H9 (cell line): ENCODE results near the gene ATP11C. TPM values are rescaled to one million over a fixed set of nuclear protein-coding genes. Genes with fewer than 3 reads are reported as not detected.

Experiments
- DNase-seq: peaks from one replicate; pipeline ENCODE4 v3.0.0-alpha.2; 2017
- H2AFZ ChIP-seq: one replicate; pipeline ENCODE4 v1.6.1; 2013; ENCODE audit warnings: mild to moderate bottlenecking, low read length, control low read depth, moderate library complexity
- H2AK5ac ChIP-seq: 2 replicates; pipeline ENCODE4 v1.6.1; 2013; ENCODE audit warnings: low read length, control low read depth, mixed read lengths; ENCODE audit not compliant: insufficient read length
- H2BK120ac ChIP-seq: one replicate; pipeline ENCODE4 v1.6.1; 2013; ENCODE audit warnings: low read depth, mild to moderate bottlenecking, low read length, control low read depth, inconsistent platforms; ENCODE audit not compliant: poor library complexity, severe bottlenecking
- H2BK12ac ChIP-seq: 2 replicates; pipeline ENCODE4 v1.6.1; 2013; ENCODE audit warnings: low read length, control low read depth, mixed read lengths, low read depth; ENCODE audit not compliant: insufficient read length
- H2BK15ac ChIP-seq: 2 replicates; pipeline ENCODE4 v1.6.1; 2013; ENCODE audit warnings: low read depth, low read length, control low read depth
- H2BK20ac ChIP-seq: one replicate; pipeline ENCODE4 v1.6.1; 2013; ENCODE audit warnings: low read depth, mild to moderate bottlenecking, low read length, control low read depth, inconsistent platforms; ENCODE audit not compliant: poor library complexity, severe bottlenecking
- H2BK5ac ChIP-seq: 2 replicates; pipeline ENCODE4 v1.6.1; 2013; ENCODE audit warnings: low read length, control low read depth, mixed read lengths; ENCODE audit not compliant: insufficient read length
- H3K14ac ChIP-seq: 2 replicates; pipeline ENCODE4 v1.6.1; 2013; ENCODE audit warnings: low read length, control low read depth; ENCODE audit not compliant: insufficient read depth
- H3K18ac ChIP-seq: 2 replicates; pipeline ENCODE4 v1.6.1; 2013; ENCODE audit warnings: low read depth, mild to moderate bottlenecking, mixed read lengths, low read length, control low read depth; ENCODE audit not compliant: insufficient read length
- H3K23ac ChIP-seq: 2 replicates; pipeline ENCODE4 v1.6.1; 2013; ENCODE audit warnings: low read length, control low read depth, mixed read lengths, low read depth; ENCODE audit not compliant: insufficient read length
- H3K23me2 ChIP-seq: 2 replicates; pipeline ENCODE4 v1.6.1; 2013; ENCODE audit warnings: low read depth, mild to moderate bottlenecking, mixed read lengths, low read length, control low read depth; ENCODE audit not compliant: insufficient read length, poor library complexity, severe bottlenecking
- H3K27ac ChIP-seq: 2 replicates; pipeline ENCODE4 v1.5.1; 2013; ENCODE audit warnings: low read length, control low read depth, mixed read lengths, low read depth; ENCODE audit not compliant: insufficient read length
- H3K27me3 ChIP-seq: 2 replicates; pipeline ENCODE4 v1.6.1; 2013; ENCODE audit warnings: low read length, control low read depth, inconsistent platforms; ENCODE audit not compliant: insufficient read depth
- H3K4ac ChIP-seq: 2 replicates; pipeline ENCODE4 v1.6.1; 2013; ENCODE audit warnings: low read depth, mild to moderate bottlenecking, control low read depth, inconsistent platforms, low read length, moderate library complexity
- H3K4me1 ChIP-seq: 2 replicates; pipeline ENCODE4 v1.6.1; 2013; ENCODE audit warnings: low read length, control low read depth, inconsistent platforms; ENCODE audit not compliant: insufficient read depth
- H3K4me2 ChIP-seq: 2 replicates; pipeline ENCODE4 v1.6.1; 2013; ENCODE audit warnings: low read length, control low read depth, mixed read lengths; ENCODE audit not compliant: insufficient read length, insufficient read depth
- H3K56ac ChIP-seq: 2 replicates; pipeline ENCODE4 v1.6.1; 2013; ENCODE audit warnings: low read depth, mild to moderate bottlenecking, mixed read lengths, low read length, control low read depth; ENCODE audit not compliant: insufficient read length
- H3K79me1 ChIP-seq: 2 replicates; pipeline ENCODE4 v1.6.1; 2013; ENCODE audit warnings: low read depth, mild to moderate bottlenecking, moderate library complexity, low read length, control low read depth, inconsistent platforms; ENCODE audit not compliant: insufficient read depth, poor library complexity, severe bottlenecking
- H3K79me2 ChIP-seq: 2 replicates; pipeline ENCODE4 v1.6.1; 2013; ENCODE audit warnings: low read length, control low read depth, inconsistent platforms; ENCODE audit not compliant: insufficient read depth
- H3K9ac ChIP-seq: 2 replicates; pipeline ENCODE4 v1.6.1; 2013; ENCODE audit warnings: low read length, control low read depth, mixed read lengths; ENCODE audit not compliant: insufficient read length; ENCODE audit errors: extremely low read depth
- H3K9me3 ChIP-seq: one replicate; pipeline ENCODE4 v1.6.1; 2013; ENCODE audit warnings: low read depth, low read length, inconsistent platforms; ENCODE audit not compliant: control insufficient read depth
- H3T11ph ChIP-seq: one replicate; pipeline ENCODE4 v1.6.1; 2013; ENCODE audit warnings: mild to moderate bottlenecking, low read length, control low read depth, inconsistent platforms
- H4K20me1 ChIP-seq: one replicate; pipeline ENCODE4 v1.6.1; 2013; ENCODE audit not compliant: control insufficient read depth, insufficient read length, insufficient read depth
- H4K5ac ChIP-seq: 2 replicates; pipeline ENCODE4 v1.6.1; 2013; ENCODE audit warnings: low read depth, mild to moderate bottlenecking, mixed read lengths, low read length, control low read depth; ENCODE audit not compliant: insufficient read length
- H4K8ac ChIP-seq: replicated peaks from 2 replicates; pipeline ENCODE4 v1.6.1; 2013; ENCODE audit warnings: low read length, control low read depth, mixed read lengths, low read depth; ENCODE audit not compliant: insufficient read length
- H4K91ac ChIP-seq: 2 replicates; pipeline ENCODE4 v1.6.1; 2013; ENCODE audit warnings: low read depth, mild to moderate bottlenecking, moderate library complexity, mixed read lengths, low read length, control low read depth; ENCODE audit not compliant: insufficient read length
- H3K27ac Mint-ChIP-seq, 3 experiments: 2 replicates in 2 of 3; 3 replicates in 1 of 3; pipeline ENCODE4 v1.8.0; 2020 to 2021; ENCODE audit warnings: mixed read lengths in 3 of 3, mild to moderate bottlenecking in 1 of 3, moderate library complexity in 1 of 3
- H3K27me3 Mint-ChIP-seq: 2 replicates; pipeline ENCODE4 v1.8.0; 2021; ENCODE audit warnings: low read depth, mild to moderate bottlenecking, moderate library complexity, mixed read lengths
- H3K36me3 Mint-ChIP-seq, 3 experiments: 2 replicates in 2 of 3; 3 replicates in 1 of 3; pipeline ENCODE4 v1.8.0; 2020 to 2021; ENCODE audit warnings: low read depth in 3 of 3, mixed read lengths in 3 of 3; ENCODE audit not compliant: insufficient read depth in 1 of 3
- H3K4me1 Mint-ChIP-seq, 2 experiments: 2 replicates each; pipeline ENCODE4 v1.8.0; 2020; ENCODE audit warnings: mixed read lengths in 2 of 2
- H3K4me3 Mint-ChIP-seq, 2 experiments: 2 replicates in 1 of 2; 3 replicates in 1 of 2; pipeline ENCODE4 v1.8.0; 2020 to 2021; ENCODE audit warnings: mild to moderate bottlenecking in 2 of 2, mixed read lengths in 2 of 2, moderate library complexity in 1 of 2
- H3K9me3 Mint-ChIP-seq, 2 experiments: 2 replicates in 1 of 2; 3 replicates in 1 of 2; pipeline ENCODE4 v1.8.0; 2020; ENCODE audit warnings: mild to moderate bottlenecking in 2 of 2, mixed read lengths in 2 of 2, moderate library complexity in 1 of 2
- CTCF ChIP-seq: fragments of 200-600 bp; sonication (generic); conservative IDR thresholded peaks from 3 replicates; pipeline ENCODE4 v1.8.0; 2021; ENCODE audit warnings: antibody characterized with exemption, mild to moderate bottlenecking
- WGBS: extraction: QIAGEN DNeasy Blood & Tissue Kit; methylation state at CpG from one replicate; pipeline ENCODE4 v1.1.7; 2013; ENCODE audit warnings: missing lambda C conversion rate, low lambda C conversion rate, mixed read lengths; ENCODE audit not compliant: insufficient read length; ENCODE audit errors: extremely low coverage; 5-methylcytosine and 5-hydroxymethylcytosine counted together
- total RNA-seq: library from RNA; stranded (reverse); gene quantifications from 2 replicates; pipeline ENCODE4 v1.2.1, GENCODE V29; 2021

Gene ATP11C
- total RNA-seq, 1 experiment from 2014 or later = 28.4 TPM

DNA sequence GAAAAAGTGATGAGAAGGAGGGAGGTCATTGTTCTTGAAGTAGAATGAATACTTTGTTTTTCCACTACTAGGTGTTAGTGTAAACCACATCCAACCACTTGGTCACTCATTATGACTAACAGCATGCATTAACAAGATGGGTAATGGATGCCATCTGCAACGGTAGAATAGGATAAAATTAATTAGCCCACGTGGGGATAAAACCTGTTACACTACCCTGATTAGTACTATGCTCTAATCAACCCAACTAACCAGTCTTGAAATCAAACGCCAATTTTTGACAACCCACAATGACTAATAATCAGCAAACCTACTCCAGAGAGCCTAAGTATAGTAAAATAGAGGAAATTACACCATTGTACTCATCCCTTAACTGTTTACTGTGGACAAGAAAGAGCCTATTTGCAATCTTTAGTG, 131.4 kb downstream of the ATP11C start:
- Mint-ChIP-seq H3K4me3 (no peak overlapping the region), H3K36me3 (peaks cover 10 to 26% (median 15%) of the 10 kb centered on the region in 3 experiments; a peak in 5 of 7 replicates), H3K27ac (no peak overlapping the region), H3K9me3 (peaks cover 0 to 40% of the 10 kb centered on the region in 2 experiments; a peak in 2 of 5 replicates), H3K27me3 (no peaks in the 10 kb centered on the region), H3K4me1 (no peaks in the 10 kb centered on the region)
- Histone ChIP-seq H3K9ac (no peak overlapping the region), H3K9me3 (no peaks in the 10 kb centered on the region), H3K79me1 (no peaks in the 10 kb centered on the region), H4K8ac (no peak overlapping the region), H3K4me2 (no peak overlapping the region), H3K14ac (no peak overlapping the region), H4K5ac (no peak overlapping the region), H2BK12ac (no peak overlapping the region), H2AFZ (no peak overlapping the region), H3K79me2 (no peaks in the 10 kb centered on the region), H2BK20ac (no peak overlapping the region), H3K56ac (no peak overlapping the region), H3K27me3 (no peaks in the 10 kb centered on the region), H3K27ac (no peak overlapping the region), H3K23me2 (no peaks in the 10 kb centered on the region), H2BK15ac (no peak overlapping the region), H3K4ac (no peak overlapping the region), H2BK120ac (no peak overlapping the region), H4K20me1 (no peaks in the 10 kb centered on the region), H3T11ph (no peak overlapping the region), H3K18ac (no peak overlapping the region), H4K91ac (no peak overlapping the region), H3K4me1 (no peaks in the 10 kb centered on the region; the same call in 1 of the 2 replicates), H2AK5ac (no peak overlapping the region), H2BK5ac (no peak overlapping the region), H3K23ac (no peak overlapping the region)
- TF ChIP-seq CTCF = no peak
- WGBS = no CpG with 5 or more reads among the region's 3 CpGs
- no peak for DNase-seq
